OCI-LY3 (cell line): ENCODE data around the gene INSIG1.

Experiments
- EZH2phosphoT487 ChIP-seq: fragments of 200-600 bp; shearing (Covaris generic); IDR thresholded peaks from 2 replicates; pipeline ENCODE4 v1.6.1; 2018; ENCODE audit warnings: antibody characterized with exemption, mixed run types, low read depth
- TF ChIP-seq, protein P1 (sequence below): fragments of 200-600, 300-600 bp; sonication (generic); IDR thresholded peaks from 2 replicates; pipeline ENCODE4 v1.5.1; 2014; ENCODE audit warnings: antibody characterized with exemption, low read length, low read depth

DNA sequence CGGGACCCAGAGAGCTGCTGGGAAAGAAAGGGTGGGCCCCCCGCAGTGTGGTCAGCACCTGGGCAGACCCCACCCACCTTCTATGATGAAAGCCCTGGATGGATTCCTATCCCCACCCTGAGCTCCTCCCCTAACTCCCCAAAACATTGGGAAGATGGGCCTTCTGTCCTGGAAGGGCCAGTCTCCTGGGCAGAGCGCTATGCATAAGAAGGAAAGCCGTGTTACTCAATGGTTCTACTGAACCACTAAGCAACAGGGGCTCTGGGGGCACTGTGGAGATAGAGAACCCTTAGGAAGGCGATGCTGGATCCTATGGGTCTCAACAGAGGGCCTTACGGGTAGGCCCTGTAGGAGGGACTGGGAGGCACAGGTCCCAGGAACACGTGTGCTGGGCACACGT is 30.7 kb upstream of the INSIG1 start:
- TF ChIP-seq, protein P1, sequence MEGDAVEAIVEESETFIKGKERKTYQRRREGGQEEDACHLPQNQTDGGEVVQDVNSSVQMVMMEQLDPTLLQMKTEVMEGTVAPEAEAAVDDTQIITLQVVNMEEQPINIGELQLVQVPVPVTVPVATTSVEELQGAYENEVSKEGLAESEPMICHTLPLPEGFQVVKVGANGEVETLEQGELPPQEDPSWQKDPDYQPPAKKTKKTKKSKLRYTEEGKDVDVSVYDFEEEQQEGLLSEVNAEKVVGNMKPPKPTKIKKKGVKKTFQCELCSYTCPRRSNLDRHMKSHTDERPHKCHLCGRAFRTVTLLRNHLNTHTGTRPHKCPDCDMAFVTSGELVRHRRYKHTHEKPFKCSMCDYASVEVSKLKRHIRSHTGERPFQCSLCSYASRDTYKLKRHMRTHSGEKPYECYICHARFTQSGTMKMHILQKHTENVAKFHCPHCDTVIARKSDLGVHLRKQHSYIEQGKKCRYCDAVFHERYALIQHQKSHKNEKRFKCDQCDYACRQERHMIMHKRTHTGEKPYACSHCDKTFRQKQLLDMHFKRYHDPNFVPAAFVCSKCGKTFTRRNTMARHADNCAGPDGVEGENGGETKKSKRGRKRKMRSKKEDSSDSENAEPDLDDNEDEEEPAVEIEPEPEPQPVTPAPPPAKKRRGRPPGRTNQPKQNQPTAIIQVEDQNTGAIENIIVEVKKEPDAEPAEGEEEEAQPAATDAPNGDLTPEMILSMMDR: no peak
- TF ChIP-seq EZH2phosphoT487: no peak
